ENCODE measurements around the gene RIC8B. TPM values are rescaled to one million over a fixed set of nuclear protein-coding genes. Genes with fewer than 3 reads are reported as not detected.

Gene RIC8B
- polyA plus RNA-seq, 1 donor (not counting 4 experiments of a cell fraction or from before 2014, with no cell fraction given): 6.8 TPM

DNA sequence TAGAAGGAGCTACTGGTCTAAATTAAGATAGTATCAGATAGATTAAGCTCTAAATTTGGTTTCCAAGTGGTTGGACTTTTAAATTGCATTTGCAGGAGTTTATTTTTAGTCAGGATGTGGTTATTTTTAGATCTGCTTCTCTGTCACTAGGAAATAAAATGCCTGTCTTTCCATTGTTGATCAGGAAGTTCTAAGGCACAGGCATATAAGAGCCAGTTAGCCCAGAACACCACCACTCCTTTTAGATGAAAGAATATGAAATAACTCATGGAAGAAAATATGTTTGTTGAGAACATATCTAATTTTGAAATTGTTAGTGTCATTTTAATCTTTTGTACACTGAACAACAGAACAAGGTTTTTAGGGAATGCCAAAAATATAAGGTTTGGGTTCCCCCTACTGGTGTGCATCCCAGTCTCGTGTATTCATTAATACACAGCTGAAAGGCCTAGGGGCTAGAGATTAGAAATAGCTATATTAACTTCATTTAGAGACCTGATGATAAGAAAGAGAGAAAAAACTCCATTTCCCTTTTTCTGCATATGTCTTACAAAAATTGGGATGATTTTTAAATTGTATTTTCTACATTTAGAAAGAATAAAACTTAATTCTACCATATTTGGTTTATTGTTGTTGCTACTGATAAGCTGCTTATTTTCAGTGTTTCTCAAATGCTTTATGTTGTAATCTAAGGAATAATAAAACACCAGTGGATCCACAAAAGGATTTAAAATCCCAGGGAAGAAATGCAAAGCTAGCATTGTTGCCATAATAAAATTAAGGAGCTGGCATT lies 67.2 kb downstream of the RIC8B start:
- H3K9me3 ChIP-seq (ENCODE audit: control insufficient read depth, low read depth, low read length): no peaks in the 10 kb centered on the region
- no peak for DNase-seq (ENCODE audit: low read depth, low spot score)
- no peak overlapping the region for H3K9ac ChIP-seq (ENCODE audit: control insufficient read depth, extremely low read depth, insufficient read depth, low read length)
- no peaks in the 10 kb centered on the region for H3K36me3 ChIP-seq (ENCODE audit: control insufficient read depth in 2 of 2, extremely low read depth in 1 of 2, insufficient read depth in 2 of 2, low read length in 2 of 2)
- peaks cover 5% of the 10 kb centered on the region for H3K4me1 ChIP-seq (ENCODE audit: control insufficient read depth, extremely low read depth, insufficient read depth, low read length)
- dilution Hi-C loops (cut with MboI; ENCODE audit: extremely low pct_ligation_motif_present, low sequenced_read_pairs): no loop called here
- H4K20me1 ChIP-seq (ENCODE audit: control insufficient read depth, extremely low read depth, insufficient read depth, low read length): no peaks in the 10 kb centered on the region
- H3K9me1 ChIP-seq (ENCODE audit: control insufficient read depth, extremely low read depth, insufficient read depth, low read length): no peaks in the 10 kb centered on the region
- no peak overlapping the region for H3K4me3 ChIP-seq (ENCODE audit: control insufficient read depth in 2 of 3, extremely low read depth in 1 of 3, insufficient read depth in 2 of 3, low read depth in 1 of 3, low read length in 3 of 3)
- no peak for TF ChIP-seq EZH2 (IDR thresholded peaks at IDR 0.05; ENCODE audit: low read length)
- TF ChIP-seq, protein P1, sequence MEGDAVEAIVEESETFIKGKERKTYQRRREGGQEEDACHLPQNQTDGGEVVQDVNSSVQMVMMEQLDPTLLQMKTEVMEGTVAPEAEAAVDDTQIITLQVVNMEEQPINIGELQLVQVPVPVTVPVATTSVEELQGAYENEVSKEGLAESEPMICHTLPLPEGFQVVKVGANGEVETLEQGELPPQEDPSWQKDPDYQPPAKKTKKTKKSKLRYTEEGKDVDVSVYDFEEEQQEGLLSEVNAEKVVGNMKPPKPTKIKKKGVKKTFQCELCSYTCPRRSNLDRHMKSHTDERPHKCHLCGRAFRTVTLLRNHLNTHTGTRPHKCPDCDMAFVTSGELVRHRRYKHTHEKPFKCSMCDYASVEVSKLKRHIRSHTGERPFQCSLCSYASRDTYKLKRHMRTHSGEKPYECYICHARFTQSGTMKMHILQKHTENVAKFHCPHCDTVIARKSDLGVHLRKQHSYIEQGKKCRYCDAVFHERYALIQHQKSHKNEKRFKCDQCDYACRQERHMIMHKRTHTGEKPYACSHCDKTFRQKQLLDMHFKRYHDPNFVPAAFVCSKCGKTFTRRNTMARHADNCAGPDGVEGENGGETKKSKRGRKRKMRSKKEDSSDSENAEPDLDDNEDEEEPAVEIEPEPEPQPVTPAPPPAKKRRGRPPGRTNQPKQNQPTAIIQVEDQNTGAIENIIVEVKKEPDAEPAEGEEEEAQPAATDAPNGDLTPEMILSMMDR (optimal IDR thresholded peaks at IDR 0.05 in 1 of 3, IDR thresholded peaks at IDR 0.05 in 1 of 3, conservative IDR thresholded peaks at IDR 0.05 in 1 of 3; ENCODE audit: extremely low read depth in 1 of 3, insufficient read depth in 2 of 3, low read length in 3 of 3): peak in 2 of 3 experiments; percentile 33 to 46
- no peak overlapping the region for H3K4me2 ChIP-seq (ENCODE audit: control insufficient read depth, extremely low read depth, insufficient read depth, low read depth, low read length)
- no peak overlapping the region for H3K27ac ChIP-seq (ENCODE audit: control insufficient read depth, insufficient read depth, low read length)
- FAIRE-seq: no peak
- no peak overlapping the region for H2AFZ ChIP-seq (ENCODE audit: control insufficient read depth, low read length)
- no peaks in the 10 kb centered on the region for H3K79me2 ChIP-seq (ENCODE audit: control insufficient read depth, insufficient read depth, low read length)
- H3K27me3 ChIP-seq (ENCODE audit: control insufficient read depth, extremely low read depth, insufficient read depth, low read length): no peaks in the 10 kb centered on the region

- FAIRE-seq: no peak
Measured at GRCh38 chr12:106845902-106846301, 71.4 kb downstream of the RIC8B start.

More at GRCh38 chr12:106845902-106846301, 71.4 kb downstream of the RIC8B start:
- H3K27ac ChIP-seq (ENCODE audit: control insufficient read depth, insufficient read depth, low read length): no peak overlapping the region
- H3K27me3 ChIP-seq (ENCODE audit: control insufficient read depth, extremely low read depth, insufficient read depth, low read length): no peaks in the 10 kb centered on the region
- no peaks in the 10 kb centered on the region for H3K9me1 ChIP-seq (ENCODE audit: control insufficient read depth, extremely low read depth, insufficient read depth, low read length)
- dilution Hi-C loops (cut with MboI; ENCODE audit: extremely low pct_ligation_motif_present, low sequenced_read_pairs): no loop called here
- H3K4me3 ChIP-seq (ENCODE audit: control insufficient read depth in 2 of 3, extremely low read depth in 1 of 3, insufficient read depth in 2 of 3, low read depth in 1 of 3, low read length in 3 of 3): no peak overlapping the region
- peak; percentile 4 for DNase-seq (ENCODE audit: low read depth, low spot score)
- no peaks in the 10 kb centered on the region for H3K36me3 ChIP-seq (ENCODE audit: control insufficient read depth in 2 of 2, extremely low read depth in 1 of 2, insufficient read depth in 2 of 2, low read length in 2 of 2)
- H3K9me3 ChIP-seq (ENCODE audit: control insufficient read depth, low read depth, low read length): no peaks in the 10 kb centered on the region
- TF ChIP-seq, protein P1 (optimal IDR thresholded peaks at IDR 0.05 in 1 of 3, IDR thresholded peaks at IDR 0.05 in 1 of 3, conservative IDR thresholded peaks at IDR 0.05 in 1 of 3; ENCODE audit: extremely low read depth in 1 of 3, insufficient read depth in 2 of 3, low read length in 3 of 3): no peak
- TF ChIP-seq EZH2 (IDR thresholded peaks at IDR 0.05; ENCODE audit: low read length): no peak
- H3K4me2 ChIP-seq (ENCODE audit: control insufficient read depth, extremely low read depth, insufficient read depth, low read depth, low read length): no peak overlapping the region
- H3K4me1 ChIP-seq (ENCODE audit: control insufficient read depth, extremely low read depth, insufficient read depth, low read length): peaks cover 5% of the 10 kb centered on the region
- no peak overlapping the region for H2AFZ ChIP-seq (ENCODE audit: control insufficient read depth, low read length)
- no peaks in the 10 kb centered on the region for H4K20me1 ChIP-seq (ENCODE audit: control insufficient read depth, extremely low read depth, insufficient read depth, low read length)
- H3K9ac ChIP-seq (ENCODE audit: control insufficient read depth, extremely low read depth, insufficient read depth, low read length): no peak overlapping the region
- no peaks in the 10 kb centered on the region for H3K79me2 ChIP-seq (ENCODE audit: control insufficient read depth, insufficient read depth, low read length)

Data from keratinocyte (primary cell).